ENCODE results near the gene OR6B3. TPM values are rescaled to one million over a fixed set of nuclear protein-coding genes. Genes with fewer than 3 reads are reported as not detected.

The OR6B3 gene
- total RNA-seq, 4 donors from 2014 or later, result not detected

DNA sequence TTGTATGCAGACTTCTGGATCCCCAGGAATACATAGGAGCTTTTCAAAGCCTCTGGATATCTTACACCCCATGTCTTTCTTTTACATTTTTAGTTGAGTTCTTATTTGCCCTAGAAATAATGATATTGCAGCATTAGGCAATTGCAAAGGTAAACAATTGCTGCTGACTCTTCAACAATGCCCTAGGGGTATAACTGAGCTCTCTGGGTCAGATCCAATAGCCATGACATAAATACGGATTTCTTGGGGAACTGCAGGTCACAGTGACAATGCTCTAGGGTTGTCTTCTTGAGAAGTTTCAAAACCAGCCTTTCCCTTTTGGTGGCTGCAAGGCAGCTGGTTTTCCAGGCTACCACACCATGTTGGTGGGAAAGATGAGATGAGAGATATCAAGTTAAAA, 16.5 kb upstream of the OR6B3 start:
- TF ChIP-seq, protein P1, sequence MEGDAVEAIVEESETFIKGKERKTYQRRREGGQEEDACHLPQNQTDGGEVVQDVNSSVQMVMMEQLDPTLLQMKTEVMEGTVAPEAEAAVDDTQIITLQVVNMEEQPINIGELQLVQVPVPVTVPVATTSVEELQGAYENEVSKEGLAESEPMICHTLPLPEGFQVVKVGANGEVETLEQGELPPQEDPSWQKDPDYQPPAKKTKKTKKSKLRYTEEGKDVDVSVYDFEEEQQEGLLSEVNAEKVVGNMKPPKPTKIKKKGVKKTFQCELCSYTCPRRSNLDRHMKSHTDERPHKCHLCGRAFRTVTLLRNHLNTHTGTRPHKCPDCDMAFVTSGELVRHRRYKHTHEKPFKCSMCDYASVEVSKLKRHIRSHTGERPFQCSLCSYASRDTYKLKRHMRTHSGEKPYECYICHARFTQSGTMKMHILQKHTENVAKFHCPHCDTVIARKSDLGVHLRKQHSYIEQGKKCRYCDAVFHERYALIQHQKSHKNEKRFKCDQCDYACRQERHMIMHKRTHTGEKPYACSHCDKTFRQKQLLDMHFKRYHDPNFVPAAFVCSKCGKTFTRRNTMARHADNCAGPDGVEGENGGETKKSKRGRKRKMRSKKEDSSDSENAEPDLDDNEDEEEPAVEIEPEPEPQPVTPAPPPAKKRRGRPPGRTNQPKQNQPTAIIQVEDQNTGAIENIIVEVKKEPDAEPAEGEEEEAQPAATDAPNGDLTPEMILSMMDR (IDR thresholded peaks at IDR 0.05), result no peak
- TF ChIP-seq POLR2A (IDR thresholded peaks at IDR 0.05) (no peak), POLR2AphosphoS5 (IDR thresholded peaks at IDR 0.05) (no peak), EP300 (IDR thresholded peaks at IDR 0.05) (no peak)
- no peak for DNase-seq (ENCODE audit: low spot score in 2 of 2)
- 55% methylated on average over 1 of the region's 1 CpG for WGBS

GRCh38 chr2:240068193-240068592, 14.9 kb upstream of the OR6B3 start:
- no peaks in the 10 kb centered on the region for H3K9me3 ChIP-seq
- H3K36me3 ChIP-seq, result no peaks in the 10 kb centered on the region
- TF ChIP-seq, protein P1 (IDR thresholded peaks at IDR 0.05), result no peak
- no peak for TF ChIP-seq POLR2AphosphoS5 (IDR thresholded peaks at IDR 0.05)
- no peak for TF ChIP-seq POLR2A (IDR thresholded peaks at IDR 0.05)
- no peak for TF ChIP-seq EP300 (IDR thresholded peaks at IDR 0.05)
- no peaks in the 10 kb centered on the region for H3K27me3 ChIP-seq
- 100% methylated on average over 1 of the region's 1 CpG for WGBS
- no peak for DNase-seq (ENCODE audit: low spot score in 2 of 2)
- no peaks in the 10 kb centered on the region for H3K4me1 ChIP-seq
- no peak overlapping the region for H3K4me3 ChIP-seq
- H3K27ac ChIP-seq, result no peak overlapping the region

More for the DNA sequence above, 16.5 kb upstream of the OR6B3 start:
- H3K36me3 ChIP-seq, result no peaks in the 10 kb centered on the region
- H3K4me3 ChIP-seq, result no peak overlapping the region
- no peaks in the 10 kb centered on the region for H3K4me1 ChIP-seq
- H3K9me3 ChIP-seq, result no peaks in the 10 kb centered on the region
- peaks cover 5% of the 10 kb centered on the region for H3K27me3 ChIP-seq
- H3K27ac ChIP-seq, result no peak overlapping the region

- TF ChIP-seq, protein P1 (IDR thresholded peaks at IDR 0.05), result no peak
- TF ChIP-seq EP300 (IDR thresholded peaks at IDR 0.05), result no peak
- no peak for TF ChIP-seq POLR2A (IDR thresholded peaks at IDR 0.05)
- TF ChIP-seq POLR2AphosphoS5 (IDR thresholded peaks at IDR 0.05), result no peak
- H3K9me3 ChIP-seq, result no peaks in the 10 kb centered on the region
- 74% methylated on average over 5 of the region's 5 CpGs for WGBS
- H3K4me1 ChIP-seq, result no peaks in the 10 kb centered on the region
- H3K4me3 ChIP-seq, result no peak overlapping the region
- DNase-seq (ENCODE audit: low spot score in 2 of 2), result no peak
- no peaks in the 10 kb centered on the region for H3K27me3 ChIP-seq
- no peak overlapping the region for H3K27ac ChIP-seq
- no peaks in the 10 kb centered on the region for H3K36me3 ChIP-seq
Observed at GRCh38 chr2:240066489-240066888, 13.2 kb upstream of the OR6B3 start.

DNA sequence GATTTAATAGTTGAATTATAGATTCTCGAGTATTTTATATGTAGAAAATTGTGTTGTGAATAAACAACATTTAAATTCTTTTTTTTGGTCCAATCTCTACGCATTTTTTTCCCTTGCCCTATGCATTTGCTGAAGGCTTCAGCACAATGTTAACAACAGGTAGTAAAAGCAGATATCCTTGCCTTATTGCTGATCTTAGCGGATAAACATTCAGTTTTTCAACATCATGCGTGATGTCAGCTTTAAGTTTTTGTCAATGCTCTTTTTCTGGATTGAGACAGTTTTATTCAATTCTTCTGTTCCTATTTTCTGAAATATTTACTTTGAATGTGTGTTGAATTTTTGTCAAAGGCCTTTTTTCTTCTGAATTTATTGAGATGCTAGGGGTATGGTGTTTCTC, 11.6 kb upstream of the OR6B3 start:
- TF ChIP-seq POLR2A (IDR thresholded peaks at IDR 0.05) (no peak), EP300 (IDR thresholded peaks at IDR 0.05) (no peak), POLR2AphosphoS5 (IDR thresholded peaks at IDR 0.05) (no peak)
- TF ChIP-seq, protein P1 (IDR thresholded peaks at IDR 0.05), result no peak
- Histone ChIP-seq H3K36me3 (no peaks in the 10 kb centered on the region), H3K9me3 (no peaks in the 10 kb centered on the region), H3K4me1 (no peaks in the 10 kb centered on the region), H3K4me3 (no peak overlapping the region), H3K27me3 (no peaks in the 10 kb centered on the region), H3K27ac (no peak overlapping the region)
- 88% methylated on average over 4 of the region's 4 CpGs for WGBS
- no peak for DNase-seq (ENCODE audit: low spot score in 2 of 2)

GRCh38 chr2:240060977-240061591, 7.8 kb upstream of the OR6B3 start:
- Histone ChIP-seq H3K4me3 (no peak overlapping the region), H3K9me3 (no peaks in the 10 kb centered on the region), H3K36me3 (no peaks in the 10 kb centered on the region), H3K27me3 (peaks cover 30% of the 10 kb centered on the region), H3K4me1 (no peaks in the 10 kb centered on the region), H3K27ac (no peak overlapping the region)
- DNase-seq (ENCODE audit: low spot score in 2 of 2), result no peak
- TF ChIP-seq POLR2A (IDR thresholded peaks at IDR 0.05), result no peak
- TF ChIP-seq, protein P1 (IDR thresholded peaks at IDR 0.05), result peak; percentile 54 to 65
- TF ChIP-seq POLR2AphosphoS5 (IDR thresholded peaks at IDR 0.05), result no peak
- no peak for TF ChIP-seq EP300 (IDR thresholded peaks at IDR 0.05)
- WGBS, result 36% methylated on average over 4 of the region's 4 CpGs
